Psoas muscle (tissue), 8 donors: ENCODE data around the gene CENPX. TPM values are rescaled to one million over a fixed set of nuclear protein-coding genes. Genes with fewer than 3 reads are reported as not detected.

ENCODE experiments used
- ATAC-seq, 4 donors: fragments of 200-7000 bp; cut with Tn5 transposase; one replicate each; pipeline ENCODE4 v1.9.1; 2020; ENCODE audit warnings: moderate library complexity in 3 of 4, mild to moderate bottlenecking in 2 of 4
- DNase-seq, 2 donors: peaks; one replicate each; pipeline ENCODE4 v3.0.0-alpha.2; 2020
- H3K27ac ChIP-seq: fragments of 200-600 bp; one replicate; pipeline ENCODE4 v1.8.0; 2022
- H3K27me3 ChIP-seq, 3 donors: fragments of 200-600 bp in 1 of 3; one replicate each; pipeline versions ENCODE4 v1.6.1 to v1.8.0; 2013 to 2022; ENCODE audit warnings: low read length in 2 of 3, mild to moderate bottlenecking in 2 of 3, moderate library complexity in 1 of 3; ENCODE audit not compliant: insufficient read depth in 3 of 3
- H3K36me3 ChIP-seq, 2 donors: fragments of 200-600 bp in 1 of 2; one replicate each; pipeline versions ENCODE4 v1.6.1 to v1.8.0; 2013 to 2022; ENCODE audit warnings: low read depth in 1 of 2, mild to moderate bottlenecking in 1 of 2, moderate library complexity in 1 of 2; ENCODE audit not compliant: insufficient read depth in 1 of 2
- H3K4me1 ChIP-seq: fragments of 200-600 bp; one replicate; pipeline ENCODE4 v1.8.0; 2022
- H3K4me3 ChIP-seq: fragments of 200-600 bp; one replicate; pipeline ENCODE4 v1.8.0; 2022; ENCODE audit warnings: mild to moderate bottlenecking
- H3K9me3 ChIP-seq: fragments of 200-600 bp; one replicate; pipeline ENCODE4 v1.8.0; 2022
- CTCF ChIP-seq: fragments of 200-600 bp; IDR thresholded peaks from one replicate; pipeline ENCODE4 v1.8.0; 2022; ENCODE audit warnings: antibody characterized with exemption
- WGBS, 3 donors: extraction: QIAGEN DNeasy Blood & Tissue Kit; methylation state at CpG; one replicate each; pipeline versions ENCODE4 v1.1.6 to v1.1.7; 2013; 5-methylcytosine and 5-hydroxymethylcytosine counted together
- intact Hi-C, 2 donors: fragments of 100-400 bp; cut with DNase I; formaldehyde crosslinking; loops; one replicate each; pipeline versions ENCODE4 v1.11.0 to v1.14.2; 2022
- polyA plus RNA-seq, 3 donors: library from polyadenylated mRNA; stranded (reverse); fragments of 200-250 nt; gene quantifications; one replicate each; pipeline ENCODE4 v1.2.3, GENCODE V29; 2013
- total RNA-seq, 4 donors: library from RNA; stranded (reverse); fragmentation: NEBNext Ultra II Directional in 2 of 4; extraction: Animal tissue kit (Norgen Biotek cat#: 25700) in 2 of 4; gene quantifications; one replicate each; pipeline versions ENCODE4 v1.2.1 to v1.2.4, GENCODE V29; 2021 to 2023
- donor health status: healthy with polysubstance abuse.
- donor health status: DM: no; HTN: no; CAD: no; lungs with moderate emphysema.
- donor health status: Bipolar disorder and iron deficiency.
- donor health status: healthy.
- donor health status: DM: yes; HTN: yes; CAD: no.
- donor health status: DM: no; HTN: no; CAD: no.
- donor health status: DM: no; HTN: no; CAD: no.
- donor health status: DM: yes; HTN: yes; CAD: no.

CENPX gene
- total and polyA plus RNA-seq, 7 donors: 15.9 to 79.4 (median 24.6) TPM

- no peak for DNase-seq
- intact Hi-C loops: no loop called here
- Histone ChIP-seq H3K27ac (no peak overlapping the region), H3K4me1 (peaks cover 6% of the 10 kb centered on the region), H3K27me3 (no peaks in the 10 kb centered on the region), H3K9me3 (no peaks in the 10 kb centered on the region), H3K36me3 (peaks cover 0 to 41% of the 10 kb centered on the region in 2 donors), H3K4me3 (no peak overlapping the region)
- no peak for ATAC-seq
- 85 to 90% (median 85%) methylated on average over 10 to 19 of the region's 19 CpGs for WGBS, 3 donors
- no peak for TF ChIP-seq CTCF
These were observed 9.9 kb downstream of the CENPX start for GRCh38 chr17:82012640-82013295.

GRCh38 chr17:82012261-82012639, 10.4 kb downstream of the CENPX start:
- ATAC-seq (no peak), DNase-seq (no peak)
- Histone ChIP-seq H3K4me1 (peaks cover under 1% of the 10 kb centered on the region), H3K27ac (no peak overlapping the region), H3K27me3 (no peaks in the 10 kb centered on the region), H3K9me3 (no peaks in the 10 kb centered on the region), H3K4me3 (no peak overlapping the region), H3K36me3 (peaks cover 0 to 37% of the 10 kb centered on the region in 2 donors)
- no peak for TF ChIP-seq CTCF
- intact Hi-C loops: no loop called here
- WGBS, 3 donors: 79 to 86% (median 81%) methylated on average over 17 to 20 of the region's 20 CpGs

- intact Hi-C loops: no loop called here
- WGBS, 3 donors: 94 to 95% (median 95%) methylated on average over 18 to 19 of the region's 19 CpGs
- Histone ChIP-seq H3K4me3 (no peak overlapping the region), H3K9me3 (no peaks in the 10 kb centered on the region), H3K27ac (no peak overlapping the region), H3K36me3 (peaks cover 0 to 37% of the 10 kb centered on the region in 2 donors), H3K27me3 (no peaks in the 10 kb centered on the region), H3K4me1 (no peaks in the 10 kb centered on the region)
- no peak for DNase-seq
- no peak for ATAC-seq
- no peak for TF ChIP-seq CTCF
These were observed 11.0 kb downstream of the CENPX start for GRCh38 chr17:82011617-82012187.

GRCh38 chr17:82010575-82011525, 11.8 kb downstream of the CENPX start:
- peaks cover 0 to 37% of the 10 kb centered on the region in 2 donors for H3K36me3 ChIP-seq
- DNase-seq: no peak
- H3K27me3 ChIP-seq: no peaks in the 10 kb centered on the region
- H3K27ac ChIP-seq: no peak overlapping the region
- TF ChIP-seq CTCF: no peak
- peaks cover under 1% of the 10 kb centered on the region for H3K4me1 ChIP-seq
- intact Hi-C loops: no loop called here
- no peak for ATAC-seq
- 93 to 94% (median 93%) methylated on average over 36 to 39 of the region's 39 CpGs for WGBS, 3 donors
- H3K4me3 ChIP-seq: no peak overlapping the region
- no peaks in the 10 kb centered on the region for H3K9me3 ChIP-seq
